Measurements from ENCODE around the gene UMAD1. TPM values are rescaled to one million over a fixed set of nuclear protein-coding genes. Genes with fewer than 3 reads are reported as not detected.

The UMAD1 gene
- total and polyA plus RNA-seq, 11 donors = 3.5 to 19.7 (median 15.3) TPM

DNA sequence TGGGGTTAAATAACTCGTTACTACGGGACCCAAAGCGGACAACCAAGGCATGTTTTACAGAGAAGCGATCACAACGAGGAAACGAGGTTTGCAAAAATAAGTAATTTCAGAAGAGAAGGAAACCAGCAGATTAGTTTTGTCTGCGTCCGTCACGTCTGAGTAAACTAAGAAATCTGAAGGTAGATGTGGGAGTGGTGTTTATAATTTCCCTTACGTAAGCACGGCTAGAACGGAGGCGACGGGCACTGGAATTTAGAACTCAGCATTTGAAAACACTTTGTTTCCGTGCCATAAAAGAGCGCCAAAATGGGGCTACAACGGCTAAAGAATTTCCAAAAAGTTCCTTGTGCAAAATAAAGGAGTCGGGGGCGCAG is 718 bp upstream of the UMAD1 start:
- peak overlapping the region in 11 of 12 donors; percentile 41 to 93 (median 82) for H3K27ac ChIP-seq
- intact Hi-C loops (cut with DNase I) = loop anchor here in 5 of 10 donors (2.0 to 10.0 kb wide), 6 partner anchors 41 to 329 kb away; partner anchors contain the start of genes GLCCI1 (in 3 of the 5) and MIOS (in 1 of the 5)
- 0 to 1% (median 0%) methylated on average over 18 to 19 of the region's 19 CpGs for WGBS, 4 donors
- TF ChIP-seq, protein P1, sequence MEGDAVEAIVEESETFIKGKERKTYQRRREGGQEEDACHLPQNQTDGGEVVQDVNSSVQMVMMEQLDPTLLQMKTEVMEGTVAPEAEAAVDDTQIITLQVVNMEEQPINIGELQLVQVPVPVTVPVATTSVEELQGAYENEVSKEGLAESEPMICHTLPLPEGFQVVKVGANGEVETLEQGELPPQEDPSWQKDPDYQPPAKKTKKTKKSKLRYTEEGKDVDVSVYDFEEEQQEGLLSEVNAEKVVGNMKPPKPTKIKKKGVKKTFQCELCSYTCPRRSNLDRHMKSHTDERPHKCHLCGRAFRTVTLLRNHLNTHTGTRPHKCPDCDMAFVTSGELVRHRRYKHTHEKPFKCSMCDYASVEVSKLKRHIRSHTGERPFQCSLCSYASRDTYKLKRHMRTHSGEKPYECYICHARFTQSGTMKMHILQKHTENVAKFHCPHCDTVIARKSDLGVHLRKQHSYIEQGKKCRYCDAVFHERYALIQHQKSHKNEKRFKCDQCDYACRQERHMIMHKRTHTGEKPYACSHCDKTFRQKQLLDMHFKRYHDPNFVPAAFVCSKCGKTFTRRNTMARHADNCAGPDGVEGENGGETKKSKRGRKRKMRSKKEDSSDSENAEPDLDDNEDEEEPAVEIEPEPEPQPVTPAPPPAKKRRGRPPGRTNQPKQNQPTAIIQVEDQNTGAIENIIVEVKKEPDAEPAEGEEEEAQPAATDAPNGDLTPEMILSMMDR (IDR thresholded peaks at IDR 0.05) = no peak
- no peak for TF ChIP-seq POLR2A (IDR thresholded peaks at IDR 0.05)
- H3K36me3 ChIP-seq = peaks cover 0 to 26% (median 13%) of the 10 kb centered on the region in 9 donors
- ATAC-seq (no peak), DNase-seq (peak in 1 of 5 donors; percentile 28)
- H3K27me3 ChIP-seq = no peaks in the 10 kb centered on the region
- peak overlapping the region; percentile 65 to 91 (median 83) for H3K4me3 ChIP-seq
- peaks cover 0 to 22% (median 16%) of the 10 kb centered on the region in 12 donors for H3K4me1 ChIP-seq
- H3K9me3 ChIP-seq = no peaks in the 10 kb centered on the region

DNA sequence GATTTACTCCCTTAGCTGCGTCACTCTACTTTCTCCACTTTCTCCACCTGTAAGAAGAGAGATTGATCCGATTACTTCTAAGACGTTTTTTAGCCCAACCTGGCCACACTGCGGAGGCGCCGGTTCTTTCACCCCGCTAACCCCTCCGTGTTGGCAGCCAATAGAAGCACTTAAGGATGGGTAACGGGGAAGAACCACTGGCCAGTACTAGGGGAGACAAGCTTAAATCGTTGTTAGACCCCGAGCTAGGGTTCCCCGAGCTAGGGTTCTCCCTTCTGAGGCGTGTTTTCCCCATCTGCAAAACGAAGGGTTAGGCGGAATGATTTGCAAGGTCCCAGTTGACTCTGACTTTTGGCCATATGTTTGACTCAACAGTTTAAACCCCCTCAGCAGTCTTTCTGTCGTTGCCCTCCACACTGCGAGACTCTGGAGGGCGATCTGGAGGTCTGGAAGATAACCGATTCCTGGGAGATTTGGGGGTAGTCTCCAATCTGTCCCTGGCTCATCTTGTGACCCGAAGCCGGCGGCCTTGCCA is 644 bp downstream of the UMAD1 start:
- Histone ChIP-seq H3K27me3 (no peaks in the 10 kb centered on the region), H3K36me3 (peaks cover 0 to 17% (median 13%) of the 10 kb centered on the region in 9 donors), H3K4me1 (peaks cover 0 to 22% (median 16%) of the 10 kb centered on the region in 12 donors), H3K27ac (peak overlapping the region; percentile 4 to 93 (median 85)), H3K4me3 (peak overlapping the region; percentile 65 to 91 (median 83)), H3K9me3 (no peaks in the 10 kb centered on the region)
- 4 to 6% (median 5%) methylated on average over 20 to 22 of the region's 22 CpGs for WGBS, 4 donors
- intact Hi-C loops (cut with DNase I) = loop anchor here in 4 of 10 donors (2.0 to 10.0 kb wide), 5 partner anchors 40 to 328 kb away; partner anchors contain the start of gene GLCCI1 (in 3 of the 4)
- TF ChIP-seq, protein P1 (IDR thresholded peaks at IDR 0.05) = no peak
- TF ChIP-seq POLR2A (IDR thresholded peaks at IDR 0.05) = no peak
- DNase-seq = peak in 2 of 5 donors; percentile 21 to 29
- peak in 1 of 4 donors; percentile 6 for ATAC-seq

DNA sequence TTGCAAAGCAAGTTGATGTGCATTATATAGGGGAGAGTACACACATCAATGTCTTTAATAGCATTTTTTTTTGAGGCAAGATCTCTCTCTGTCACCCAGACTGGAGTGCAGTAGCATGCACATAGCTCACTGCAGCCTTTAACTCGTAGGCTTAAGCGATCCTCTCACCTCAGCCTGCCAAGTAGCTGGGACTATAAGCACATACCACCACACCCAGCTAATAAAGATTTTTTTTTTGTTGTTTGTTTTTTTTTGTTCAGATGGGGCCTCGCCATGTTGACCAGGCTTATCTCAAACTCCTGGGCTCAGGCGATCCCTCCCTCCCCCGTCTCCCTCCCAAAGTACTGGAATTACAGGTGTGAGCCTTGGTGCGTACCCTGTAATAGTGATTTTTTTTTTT is 1.5 kb downstream of the UMAD1 start:
- H3K9me3 ChIP-seq = peaks cover 0 to 5% (median 0%) of the 10 kb centered on the region in 12 donors
- DNase-seq = no peak
- no peak overlapping the region for H3K27ac ChIP-seq
- peaks cover 0 to 22% (median 16%) of the 10 kb centered on the region in 12 donors for H3K4me1 ChIP-seq
- no peak for ATAC-seq
- TF ChIP-seq POLR2A (IDR thresholded peaks at IDR 0.05) = no peak
- TF ChIP-seq, protein P1 (IDR thresholded peaks at IDR 0.05) = no peak
- H3K36me3 ChIP-seq = peaks cover 0 to 9% (median 4%) of the 10 kb centered on the region in 9 donors
- 66 to 82% (median 76%) methylated on average over 6 of the region's 6 CpGs for WGBS, 4 donors
- H3K27me3 ChIP-seq = no peaks in the 10 kb centered on the region
- peak overlapping the region in 5 of 12 donors; percentile 71 to 84 (median 83) for H3K4me3 ChIP-seq
- intact Hi-C loops (cut with DNase I) = loop anchor here in 3 of 10 donors (5.0 to 10.0 kb wide), 3 partner anchors 120 to 325 kb away; partner anchors contain the start of gene GLCCI1 (in 2 of the 3)

DNA sequence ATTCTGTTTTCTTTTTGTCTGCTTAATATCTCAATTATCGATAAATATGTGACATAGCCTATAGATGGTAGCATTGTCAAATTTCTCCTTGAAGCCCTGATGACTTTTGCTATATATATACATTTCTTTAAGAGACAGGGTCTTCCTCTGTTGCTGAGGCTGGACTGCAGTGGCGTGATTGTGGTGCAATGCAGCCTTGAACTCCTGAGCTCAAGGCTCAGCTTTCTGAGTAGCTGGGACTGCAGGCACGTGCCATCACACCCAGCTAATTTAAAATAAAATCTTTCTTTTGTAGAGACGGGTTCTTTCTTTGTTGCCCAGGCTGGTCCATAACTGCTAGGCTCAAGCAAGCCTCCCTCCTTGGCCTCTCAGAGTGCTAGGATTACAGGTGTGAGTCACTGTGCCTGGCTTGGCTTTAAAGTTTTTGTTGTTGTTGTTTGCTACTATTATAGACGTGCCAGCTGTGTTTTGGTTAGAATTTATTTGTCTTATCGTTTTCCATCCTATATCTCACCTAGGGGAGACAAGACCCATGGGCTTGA is 7.0 kb downstream of the UMAD1 start:
- intact Hi-C loops (cut with DNase I) = loop anchor here in 1 of 10 donors (10.0 kb wide), 1 partner anchor 317 kb away; the partner anchor contains the start of gene GLCCI1

More for the DNA sequence above, 7.0 kb downstream of the UMAD1 start:
- no peaks in the 10 kb centered on the region for H3K36me3 ChIP-seq
- H3K27ac ChIP-seq = no peak overlapping the region
- H3K27me3 ChIP-seq = no peaks in the 10 kb centered on the region
- no peak overlapping the region for H3K4me3 ChIP-seq
- no peak for ATAC-seq
- peaks cover 0 to 7% (median 0%) of the 10 kb centered on the region in 12 donors for H3K4me1 ChIP-seq
- no peak for DNase-seq
- no peak for TF ChIP-seq POLR2A (IDR thresholded peaks at IDR 0.05)
- TF ChIP-seq, protein P1 (IDR thresholded peaks at IDR 0.05) = no peak
- peaks cover 0 to 5% (median 0%) of the 10 kb centered on the region in 12 donors for H3K9me3 ChIP-seq
- 71 to 89% (median 85%) methylated on average over 5 to 6 of the region's 6 CpGs for WGBS, 4 donors

All from heart left ventricle (tissue), 16 donors.